GM23338 (cell line): Measurements from ENCODE around the gene ZBTB7A. TPM values are rescaled to one million over a fixed set of nuclear protein-coding genes. Genes with fewer than 3 reads are reported as not detected.

Experiments
- ATAC-seq: fragments of 200-7000 bp; cut with Tn5 transposase; 3 replicates; pipeline ENCODE4 v1.9.1; 2020
- DNase-seq: peaks from one replicate; pipeline ENCODE4 v3.0.0-alpha.2; 2015; ENCODE audit warnings: low spot score
- H2AFZ ChIP-seq: fragments of 200-600 bp; sonication (generic); 2 replicates; pipeline ENCODE4 v1.8.0; 2016; ENCODE audit warnings: antibody characterized with exemption, mild to moderate bottlenecking, moderate library complexity
- H3F3A ChIP-seq: fragments of 200-600 bp; sonication (generic); replicated peaks from 2 replicates; pipeline ENCODE4 v1.8.0; 2017; ENCODE audit warnings: antibody characterized with exemption, mixed run types, low read depth
- H3K27ac ChIP-seq: fragments of 200-600 bp; sonication (generic); 2 replicates; pipeline ENCODE4 v1.6.1; 2016; ENCODE audit warnings: low read depth
- H3K27me3 ChIP-seq: fragments of 200-600 bp; sonication (generic); 2 replicates; pipeline ENCODE4 v1.8.0; 2016; ENCODE audit warnings: mild to moderate bottlenecking, mixed run types, moderate library complexity; ENCODE audit not compliant: insufficient read depth
- H3K36me3 ChIP-seq: fragments of 200-600 bp; sonication (generic); 2 replicates; pipeline ENCODE4 v1.8.0; 2016; ENCODE audit warnings: mild to moderate bottlenecking; ENCODE audit not compliant: insufficient read depth
- H3K4me1 ChIP-seq: fragments of 200-600 bp; sonication (generic); 2 replicates; pipeline ENCODE4 v1.8.0; 2016; ENCODE audit warnings: mild to moderate bottlenecking, moderate library complexity; ENCODE audit not compliant: insufficient read depth
- H3K4me2 ChIP-seq: fragments of 200-600 bp; sonication (generic); 2 replicates; pipeline ENCODE4 v1.7.1; 2017; ENCODE audit warnings: mixed run types
- H3K4me3 ChIP-seq: fragments of 200-600 bp; sonication (generic); 2 replicates; pipeline ENCODE4 v1.6.1; 2016; ENCODE audit warnings: mixed run types
- H3K79me2 ChIP-seq: fragments of 200-600 bp; sonication (generic); replicated peaks from 2 replicates; pipeline ENCODE4 v1.8.0; 2017; ENCODE audit warnings: mild to moderate bottlenecking; ENCODE audit not compliant: insufficient read depth
- H3K9me2 ChIP-seq: fragments of 200-600 bp; sonication (generic); 2 replicates; pipeline ENCODE4 v1.8.0; 2017; ENCODE audit not compliant: insufficient read depth
- H4K20me1 ChIP-seq: fragments of 200-600 bp; sonication (generic); replicated peaks from 2 replicates; pipeline ENCODE4 v1.8.0; 2017; ENCODE audit warnings: mild to moderate bottlenecking; ENCODE audit not compliant: insufficient read depth
- H3K27ac Mint-ChIP-seq: 2 replicates; pipeline ENCODE4 v1.8.0; 2020; ENCODE audit warnings: inconsistent platforms, mild to moderate bottlenecking, moderate library complexity, mixed read lengths
- H3K27me3 Mint-ChIP-seq: 3 replicates; pipeline ENCODE4 v1.8.0; 2022; ENCODE audit warnings: low read depth, mild to moderate bottlenecking, moderate library complexity, mixed read lengths, inconsistent platforms; ENCODE audit not compliant: insufficient read depth, poor library complexity
- H3K36me3 Mint-ChIP-seq: 3 replicates; pipeline ENCODE4 v1.8.0; 2021; ENCODE audit warnings: low read depth, mild to moderate bottlenecking, inconsistent platforms, moderate library complexity, mixed read lengths
- H3K4me1 Mint-ChIP-seq: 3 replicates; pipeline ENCODE4 v1.8.0; 2020; ENCODE audit warnings: mild to moderate bottlenecking, inconsistent platforms, mixed read lengths
- H3K4me3 Mint-ChIP-seq: 3 replicates; pipeline ENCODE4 v1.8.0; 2021; ENCODE audit warnings: moderate library complexity, mild to moderate bottlenecking, inconsistent platforms, mixed read lengths
- H3K9me3 Mint-ChIP-seq: 3 replicates; pipeline ENCODE4 v1.8.0; 2020; ENCODE audit warnings: moderate library complexity, mild to moderate bottlenecking, inconsistent platforms, mixed read lengths
- CREB1 ChIP-seq: fragments of 250-450 bp; sonication (Bioruptor Pico); IDR thresholded peaks from 2 replicates; pipeline ENCODE4 v1.5.0; 2020; ENCODE audit warnings: low read depth, mild to moderate bottlenecking, moderate library complexity
- EZH2 ChIP-seq: fragments of 200-600 bp; sonication (generic); IDR thresholded peaks from one replicate; pipeline ENCODE4 v1.8.0; 2017; ENCODE audit warnings: antibody characterized with exemption, mild to moderate bottlenecking, low read depth; ENCODE audit not compliant: unreplicated experiment
- EZH2phosphoT487 ChIP-seq: fragments of 200-600 bp; sonication (generic); IDR thresholded peaks from one replicate; pipeline ENCODE4 v1.8.1; 2018; ENCODE audit warnings: antibody characterized with exemption; ENCODE audit not compliant: unreplicated experiment
- NANOG ChIP-seq: IDR thresholded peaks from 2 replicates; pipeline ENCODE4 v1.6.1; 2016; ENCODE audit warnings: antibody characterized with exemption, borderline replicate concordance
- POLR2AphosphoS5 ChIP-seq: IDR thresholded peaks from 2 replicates; pipeline ENCODE4 v1.6.1; 2016; ENCODE audit warnings: antibody characterized with exemption, low read depth
- STAT1 ChIP-seq: IDR thresholded peaks from one replicate; pipeline ENCODE4 v1.6.1; 2016; ENCODE audit warnings: antibody characterized with exemption; ENCODE audit not compliant: unreplicated experiment
- ZNF114 ChIP-seq: fragments of 250-450 bp; sonication (Bioruptor Pico); IDR thresholded peaks from 2 replicates; pipeline ENCODE4 v1.5.0; 2020; ENCODE audit warnings: mild to moderate bottlenecking, moderate library complexity
- ZNF331 ChIP-seq: fragments of 250-450 bp; sonication (Bioruptor Pico); IDR thresholded peaks from 2 replicates; pipeline ENCODE4 v1.5.0; 2020; ENCODE audit warnings: low read depth, mild to moderate bottlenecking, moderate library complexity
- polyA plus RNA-seq: library from polyadenylated mRNA; unstranded; fragments of >200 nt; fragmentation: Nextera tagmentation; extraction: Ambion mirVana; gene quantifications from 2 replicates; pipeline ENCODE4 v1.2.1, GENCODE V29; 2016
- total RNA-seq: library from RNA; depleted of rRNA; stranded (reverse); fragments of >200 nt; shearing (Covaris generic); gene quantifications from 2 replicates; pipeline ENCODE4 v1.2.3, GENCODE V29; 2014
- TF ChIP-seq, protein P1 (sequence below): IDR thresholded peaks from 2 replicates; pipeline ENCODE4 v1.6.1; 2016; ENCODE audit warnings: antibody characterized with exemption
- TF ChIP-seq, protein P2 (sequence below): fragments of 250-450 bp; sonication (Bioruptor Pico); IDR thresholded peaks from 2 replicates; pipeline ENCODE4 v1.5.0; 2020; ENCODE audit warnings: mild to moderate bottlenecking, moderate library complexity

The ZBTB7A gene
- total and polyA plus RNA-seq, 2 experiments from 2014 or later: 9.5 to 35.0 TPM

DNA sequence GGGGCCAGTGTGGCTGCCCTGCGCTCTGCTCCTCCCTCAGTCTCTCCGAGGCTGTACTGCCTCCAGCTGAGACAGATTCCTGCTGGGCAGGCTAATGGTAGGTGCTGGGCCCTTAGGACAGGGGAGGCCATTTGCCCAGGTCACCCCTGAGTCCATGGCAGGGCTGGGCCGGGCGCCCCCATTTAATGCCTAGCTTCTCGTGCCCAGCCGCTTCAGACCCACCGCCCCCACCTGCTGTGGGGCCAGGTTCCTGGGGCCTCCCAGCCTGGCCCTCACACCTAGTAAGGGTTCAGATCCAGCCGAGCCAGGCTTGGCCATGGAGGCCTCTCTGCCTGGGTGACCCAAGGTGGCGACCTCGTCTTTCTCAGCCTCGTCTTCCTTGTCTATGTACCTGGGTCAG is 41.4 kb downstream of the ZBTB7A start (continued):
- TF ChIP-seq, protein P1, sequence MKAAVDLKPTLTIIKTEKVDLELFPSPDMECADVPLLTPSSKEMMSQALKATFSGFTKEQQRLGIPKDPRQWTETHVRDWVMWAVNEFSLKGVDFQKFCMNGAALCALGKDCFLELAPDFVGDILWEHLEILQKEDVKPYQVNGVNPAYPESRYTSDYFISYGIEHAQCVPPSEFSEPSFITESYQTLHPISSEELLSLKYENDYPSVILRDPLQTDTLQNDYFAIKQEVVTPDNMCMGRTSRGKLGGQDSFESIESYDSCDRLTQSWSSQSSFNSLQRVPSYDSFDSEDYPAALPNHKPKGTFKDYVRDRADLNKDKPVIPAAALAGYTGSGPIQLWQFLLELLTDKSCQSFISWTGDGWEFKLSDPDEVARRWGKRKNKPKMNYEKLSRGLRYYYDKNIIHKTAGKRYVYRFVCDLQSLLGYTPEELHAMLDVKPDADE: no peak
- TF ChIP-seq ZNF114 (CRISPR knock-in tag) (no peak), CREB1 (CRISPR knock-in tag) (no peak), POLR2AphosphoS5 (no peak), NANOG (no peak), EZH2 (no peak)
- TF ChIP-seq, protein P2, sequence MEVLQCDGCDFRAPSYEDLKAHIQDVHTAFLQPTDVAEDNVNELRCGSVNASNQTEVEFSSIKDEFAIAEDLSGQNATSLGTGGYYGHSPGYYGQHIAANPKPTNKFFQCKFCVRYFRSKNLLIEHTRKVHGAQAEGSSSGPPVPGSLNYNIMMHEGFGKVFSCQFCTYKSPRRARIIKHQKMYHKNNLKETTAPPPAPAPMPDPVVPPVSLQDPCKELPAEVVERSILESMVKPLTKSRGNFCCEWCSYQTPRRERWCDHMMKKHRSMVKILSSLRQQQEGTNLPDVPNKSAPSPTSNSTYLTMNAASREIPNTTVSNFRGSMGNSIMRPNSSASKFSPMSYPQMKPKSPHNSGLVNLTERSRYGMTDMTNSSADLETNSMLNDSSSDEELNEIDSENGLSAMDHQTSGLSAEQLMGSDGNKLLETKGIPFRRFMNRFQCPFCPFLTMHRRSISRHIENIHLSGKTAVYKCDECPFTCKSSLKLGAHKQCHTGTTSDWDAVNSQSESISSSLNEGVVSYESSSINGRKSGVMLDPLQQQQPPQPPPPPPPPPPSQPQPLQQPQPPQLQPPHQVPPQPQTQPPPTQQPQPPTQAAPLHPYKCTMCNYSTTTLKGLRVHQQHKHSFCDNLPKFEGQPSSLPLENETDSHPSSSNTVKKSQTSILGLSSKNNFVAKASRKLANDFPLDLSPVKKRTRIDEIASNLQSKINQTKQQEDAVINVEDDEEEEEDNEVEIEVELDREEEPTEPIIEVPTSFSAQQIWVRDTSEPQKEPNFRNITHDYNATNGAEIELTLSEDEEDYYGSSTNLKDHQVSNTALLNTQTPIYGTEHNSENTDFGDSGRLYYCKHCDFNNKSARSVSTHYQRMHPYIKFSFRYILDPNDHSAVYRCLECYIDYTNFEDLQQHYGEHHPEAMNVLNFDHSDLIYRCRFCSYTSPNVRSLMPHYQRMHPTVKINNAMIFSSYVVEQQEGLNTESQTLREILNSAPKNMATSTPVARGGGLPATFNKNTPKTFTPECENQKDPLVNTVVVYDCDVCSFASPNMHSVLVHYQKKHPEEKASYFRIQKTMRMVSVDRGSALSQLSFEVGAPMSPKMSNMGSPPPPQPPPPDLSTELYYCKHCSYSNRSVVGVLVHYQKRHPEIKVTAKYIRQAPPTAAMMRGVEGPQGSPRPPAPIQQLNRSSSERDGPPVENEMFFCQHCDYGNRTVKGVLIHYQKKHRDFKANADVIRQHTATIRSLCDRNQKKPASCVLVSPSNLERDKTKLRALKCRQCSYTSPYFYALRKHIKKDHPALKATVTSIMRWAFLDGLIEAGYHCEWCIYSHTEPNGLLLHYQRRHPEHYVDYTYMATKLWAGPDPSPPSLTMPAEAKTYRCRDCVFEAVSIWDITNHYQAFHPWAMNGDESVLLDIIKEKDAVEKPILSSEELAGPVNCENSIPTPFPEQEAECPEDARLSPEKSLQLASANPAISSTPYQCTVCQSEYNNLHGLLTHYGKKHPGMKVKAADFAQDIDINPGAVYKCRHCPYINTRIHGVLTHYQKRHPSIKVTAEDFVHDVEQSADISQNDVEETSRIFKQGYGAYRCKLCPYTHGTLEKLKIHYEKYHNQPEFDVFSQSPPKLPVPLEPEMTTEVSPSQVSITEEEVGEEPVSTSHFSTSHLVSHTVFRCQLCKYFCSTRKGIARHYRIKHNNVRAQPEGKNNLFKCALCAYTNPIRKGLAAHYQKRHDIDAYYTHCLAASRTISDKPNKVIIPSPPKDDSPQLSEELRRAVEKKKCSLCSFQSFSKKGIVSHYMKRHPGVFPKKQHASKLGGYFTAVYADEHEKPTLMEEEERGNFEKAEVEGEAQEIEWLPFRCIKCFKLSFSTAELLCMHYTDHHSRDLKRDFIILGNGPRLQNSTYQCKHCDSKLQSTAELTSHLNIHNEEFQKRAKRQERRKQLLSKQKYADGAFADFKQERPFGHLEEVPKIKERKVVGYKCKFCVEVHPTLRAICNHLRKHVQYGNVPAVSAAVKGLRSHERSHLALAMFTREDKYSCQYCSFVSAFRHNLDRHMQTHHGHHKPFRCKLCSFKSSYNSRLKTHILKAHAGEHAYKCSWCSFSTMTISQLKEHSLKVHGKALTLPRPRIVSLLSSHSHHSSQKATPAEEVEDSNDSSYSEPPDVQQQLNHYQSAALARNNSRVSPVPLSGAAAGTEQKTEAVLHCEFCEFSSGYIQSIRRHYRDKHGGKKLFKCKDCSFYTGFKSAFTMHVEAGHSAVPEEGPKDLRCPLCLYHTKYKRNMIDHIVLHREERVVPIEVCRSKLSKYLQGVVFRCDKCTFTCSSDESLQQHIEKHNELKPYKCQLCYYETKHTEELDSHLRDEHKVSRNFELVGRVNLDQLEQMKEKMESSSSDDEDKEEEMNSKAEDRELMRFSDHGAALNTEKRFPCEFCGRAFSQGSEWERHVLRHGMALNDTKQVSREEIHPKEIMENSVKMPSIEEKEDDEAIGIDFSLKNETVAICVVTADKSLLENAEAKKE (CRISPR knock-in tag): no peak

DNA sequence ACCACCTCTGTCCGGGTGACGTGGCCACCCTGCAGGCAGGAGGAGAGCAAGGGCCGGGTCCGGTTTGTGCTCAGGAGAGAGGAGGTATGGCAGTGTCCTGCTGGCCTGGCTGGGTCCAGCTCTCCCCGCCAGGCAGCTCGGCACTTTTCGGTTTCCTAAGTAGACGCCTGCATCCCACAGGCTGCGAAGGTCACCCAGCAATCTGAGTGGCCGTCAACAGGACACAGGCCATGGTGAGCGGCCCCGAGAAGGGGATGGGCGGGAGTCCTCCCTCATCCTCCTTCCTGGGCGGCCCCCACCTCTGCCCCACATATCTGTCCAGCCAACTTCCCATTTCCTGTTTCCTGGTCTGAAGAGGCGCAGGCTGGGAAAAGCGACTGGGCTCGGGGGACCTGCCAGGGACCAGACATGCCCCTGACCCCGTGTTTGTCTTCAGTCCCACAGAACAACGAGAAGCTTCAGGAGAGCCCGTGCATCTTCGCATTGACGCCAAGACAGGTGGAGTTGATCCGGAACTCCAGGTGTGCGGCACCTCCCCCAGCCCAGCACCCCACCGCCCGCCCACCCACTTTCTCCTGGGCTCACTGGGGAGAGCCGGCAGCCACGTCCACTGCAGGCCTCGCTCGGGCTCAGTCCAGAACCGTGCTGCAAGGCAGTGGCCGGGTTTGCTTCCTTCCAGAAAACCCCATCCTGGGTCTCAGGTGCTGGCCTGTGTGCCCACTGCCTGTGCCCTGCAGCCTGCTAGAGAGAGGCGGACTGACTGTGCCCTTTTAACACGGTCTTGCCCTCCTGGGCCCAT is 42.9 kb downstream of the ZBTB7A start:
- H3K4me3 ChIP-seq: no peak overlapping the region
- H3K4me2 ChIP-seq: no peak overlapping the region
- H3K27ac ChIP-seq: no peak overlapping the region
- Mint-ChIP-seq H3K27ac (no peak overlapping the region), H3K36me3 (peaks cover 30% of the 10 kb centered on the region), H3K27me3 (no peaks in the 10 kb centered on the region), H3K4me1 (no peaks in the 10 kb centered on the region), H3K4me3 (no peak overlapping the region), H3K9me3 (no peaks in the 10 kb centered on the region)
- DNase-seq: no peak
- H3K9me2 ChIP-seq: no peaks in the 10 kb centered on the region
- H3K27me3 ChIP-seq: no peaks in the 10 kb centered on the region
- no peaks in the 10 kb centered on the region; the same call in 1 of the 2 replicates for H3K36me3 ChIP-seq
- peaks cover 32% of the 10 kb centered on the region for H3K79me2 ChIP-seq
- no peaks in the 10 kb centered on the region for H3F3A ChIP-seq
- no peak overlapping the region for H2AFZ ChIP-seq
- no peaks in the 10 kb centered on the region for H3K4me1 ChIP-seq
- ATAC-seq: no peak
- peaks cover 13% of the 10 kb centered on the region for H4K20me1 ChIP-seq
- no peak for TF ChIP-seq STAT1
- TF ChIP-seq EZH2phosphoT487: no peak
- TF ChIP-seq POLR2AphosphoS5: no peak
- no peak for TF ChIP-seq ZNF331 (CRISPR knock-in tag)
